Measurements from ENCODE around the gene PTGER2. TPM values are rescaled to one million over a fixed set of nuclear protein-coding genes. Genes with fewer than 3 reads are reported as not detected.

The PTGER2 gene
- total and polyA plus RNA-seq, 9 donors = 0.64 to 3.4 (median 1.3) TPM

- DNase-seq = no peak
- H3K27ac ChIP-seq (ENCODE audit: low read length) = no peak overlapping the region
- no peaks in the 10 kb centered on the region for H3K9me3 ChIP-seq (replicated peaks; ENCODE audit: control insufficient read depth, low read depth, low read length)
- no peaks in the 10 kb centered on the region for H3K27me3 ChIP-seq (ENCODE audit: control insufficient read depth, insufficient read depth, low read length)
- H3K4me3 ChIP-seq (ENCODE audit: low read length) = no peak overlapping the region
- 64% methylated on average over 1 of the region's 4 CpGs for WGBS (ENCODE audit: insufficient coverage)
- no peaks in the 10 kb centered on the region for H3K36me3 ChIP-seq (ENCODE audit: control insufficient read depth, insufficient read depth, low read length)
- no peaks in the 10 kb centered on the region for H3K4me1 ChIP-seq (ENCODE audit: control insufficient read depth, insufficient read depth, low read length)
These were observed 10.9 kb upstream of the PTGER2 start for GRCh38 chr14:52303236-52303635.

GRCh38 chr14:52304248-52304904, 9.7 kb upstream of the PTGER2 start:
- no peaks in the 10 kb centered on the region for H3K9me3 ChIP-seq (replicated peaks; ENCODE audit: control insufficient read depth, low read depth, low read length)
- no peak overlapping the region for H3K4me3 ChIP-seq (ENCODE audit: low read length)
- no peak for DNase-seq
- no peak overlapping the region for H3K27ac ChIP-seq (ENCODE audit: low read length)
- no peaks in the 10 kb centered on the region for H3K4me1 ChIP-seq (ENCODE audit: control insufficient read depth, insufficient read depth, low read length)
- H3K27me3 ChIP-seq (ENCODE audit: control insufficient read depth, insufficient read depth, low read length) = no peaks in the 10 kb centered on the region
- WGBS (ENCODE audit: insufficient coverage) = no CpG with 5 or more reads among the region's 4 CpGs
- no peaks in the 10 kb centered on the region for H3K36me3 ChIP-seq (ENCODE audit: control insufficient read depth, insufficient read depth, low read length)

GRCh38 chr14:52305014-52305413, 9.1 kb upstream of the PTGER2 start:
- no peaks in the 10 kb centered on the region for H3K36me3 ChIP-seq (ENCODE audit: control insufficient read depth, insufficient read depth, low read length)
- H3K27me3 ChIP-seq (ENCODE audit: control insufficient read depth, insufficient read depth, low read length) = no peaks in the 10 kb centered on the region
- no peaks in the 10 kb centered on the region for H3K4me1 ChIP-seq (ENCODE audit: control insufficient read depth, insufficient read depth, low read length)
- DNase-seq = no peak
- WGBS (ENCODE audit: insufficient coverage) = 100% methylated on average over 1 of the region's 6 CpGs
- no peaks in the 10 kb centered on the region for H3K9me3 ChIP-seq (replicated peaks; ENCODE audit: control insufficient read depth, low read depth, low read length)
- H3K4me3 ChIP-seq (ENCODE audit: low read length) = no peak overlapping the region
- H3K27ac ChIP-seq (ENCODE audit: low read length) = no peak overlapping the region

GRCh38 chr14:52307376-52307775, 6.7 kb upstream of the PTGER2 start:
- Histone ChIP-seq H3K36me3 (ENCODE audit: control insufficient read depth, insufficient read depth, low read length) (no peaks in the 10 kb centered on the region), H3K27me3 (ENCODE audit: control insufficient read depth, insufficient read depth, low read length) (no peaks in the 10 kb centered on the region), H3K4me1 (ENCODE audit: control insufficient read depth, insufficient read depth, low read length) (no peaks in the 10 kb centered on the region), H3K27ac (ENCODE audit: low read length) (no peak overlapping the region), H3K9me3 (replicated peaks; ENCODE audit: control insufficient read depth, low read depth, low read length) (no peaks in the 10 kb centered on the region), H3K4me3 (ENCODE audit: low read length) (no peak overlapping the region)
- no peak for DNase-seq
- 76% methylated on average over 4 of the region's 4 CpGs for WGBS (ENCODE audit: insufficient coverage)

GRCh38 chr14:52307905-52308304, 6.2 kb upstream of the PTGER2 start:
- no CpG with 5 or more reads among the region's 2 CpGs for WGBS (ENCODE audit: insufficient coverage)
- peak; percentile 64 for DNase-seq
- H3K27me3 ChIP-seq (ENCODE audit: control insufficient read depth, insufficient read depth, low read length) = no peaks in the 10 kb centered on the region
- no peak overlapping the region for H3K27ac ChIP-seq (ENCODE audit: low read length)
- H3K4me3 ChIP-seq (ENCODE audit: low read length) = no peak overlapping the region
- H3K9me3 ChIP-seq (replicated peaks; ENCODE audit: control insufficient read depth, low read depth, low read length) = no peaks in the 10 kb centered on the region
- H3K4me1 ChIP-seq (ENCODE audit: control insufficient read depth, insufficient read depth, low read length) = peaks cover 2% of the 10 kb centered on the region
- no peaks in the 10 kb centered on the region for H3K36me3 ChIP-seq (ENCODE audit: control insufficient read depth, insufficient read depth, low read length)

- no peak overlapping the region for H3K27ac ChIP-seq (ENCODE audit: low read length)
- H3K4me1 ChIP-seq (ENCODE audit: control insufficient read depth, insufficient read depth, low read length) = peaks cover 14% of the 10 kb centered on the region
- H3K9me3 ChIP-seq (replicated peaks; ENCODE audit: control insufficient read depth, low read depth, low read length) = no peaks in the 10 kb centered on the region
- WGBS (ENCODE audit: insufficient coverage) = no CpG with 5 or more reads among the region's 3 CpGs
- H3K36me3 ChIP-seq (ENCODE audit: control insufficient read depth, insufficient read depth, low read length) = no peaks in the 10 kb centered on the region
- no peak overlapping the region for H3K4me3 ChIP-seq (ENCODE audit: low read length)
- no peak for DNase-seq
- peaks cover 19% of the 10 kb centered on the region for H3K27me3 ChIP-seq (ENCODE audit: control insufficient read depth, insufficient read depth, low read length)
These were observed 3.6 kb upstream of the PTGER2 start for GRCh38 chr14:52310541-52310940.

GRCh38 chr14:52312931-52313355, 1.2 kb upstream of the PTGER2 start:
- Histone ChIP-seq H3K9me3 (replicated peaks; ENCODE audit: control insufficient read depth, low read depth, low read length) (no peaks in the 10 kb centered on the region), H3K4me1 (ENCODE audit: control insufficient read depth, insufficient read depth, low read length) (peaks cover 16% of the 10 kb centered on the region), H3K4me3 (ENCODE audit: low read length) (no peak overlapping the region), H3K27me3 (ENCODE audit: control insufficient read depth, insufficient read depth, low read length) (peaks cover 26% of the 10 kb centered on the region), H3K27ac (ENCODE audit: low read length) (no peak overlapping the region), H3K36me3 (ENCODE audit: control insufficient read depth, insufficient read depth, low read length) (no peaks in the 10 kb centered on the region)
- peak; percentile 66 for DNase-seq
- no CpG with 5 or more reads among the region's 5 CpGs for WGBS (ENCODE audit: insufficient coverage)

- peaks cover 16% of the 10 kb centered on the region for H3K4me1 ChIP-seq (ENCODE audit: control insufficient read depth, insufficient read depth, low read length)
These were observed 650 bp upstream of the PTGER2 start for GRCh38 chr14:52313462-52313861.

GRCh38 chr14:52314595-52315354, 663 bp downstream of the PTGER2 start:
- H3K27ac ChIP-seq (ENCODE audit: low read length) = peak overlapping the region; percentile 62
- peaks cover 16% of the 10 kb centered on the region for H3K4me1 ChIP-seq (ENCODE audit: control insufficient read depth, insufficient read depth, low read length)
- DNase-seq = peak; percentile 28
- no peaks in the 10 kb centered on the region for H3K36me3 ChIP-seq (ENCODE audit: control insufficient read depth, insufficient read depth, low read length)
- no peaks in the 10 kb centered on the region for H3K9me3 ChIP-seq (replicated peaks; ENCODE audit: control insufficient read depth, low read depth, low read length)
- peak overlapping the region; percentile 66 for H3K4me3 ChIP-seq (ENCODE audit: low read length)
- under 1% methylated on average over 61 of the region's 63 CpGs for WGBS (ENCODE audit: insufficient coverage)
- peaks cover 26% of the 10 kb centered on the region for H3K27me3 ChIP-seq (ENCODE audit: control insufficient read depth, insufficient read depth, low read length)

More at GRCh38 chr14:52313462-52313861, 650 bp upstream of the PTGER2 start:
- Histone ChIP-seq H3K27ac (ENCODE audit: low read length) (peak overlapping the region; percentile 62), H3K36me3 (ENCODE audit: control insufficient read depth, insufficient read depth, low read length) (no peaks in the 10 kb centered on the region), H3K4me3 (ENCODE audit: low read length) (peak overlapping the region; percentile 66), H3K9me3 (replicated peaks; ENCODE audit: control insufficient read depth, low read depth, low read length) (no peaks in the 10 kb centered on the region), H3K27me3 (ENCODE audit: control insufficient read depth, insufficient read depth, low read length) (peaks cover 26% of the 10 kb centered on the region)
- 0% methylated on average over 2 of the region's 10 CpGs for WGBS (ENCODE audit: insufficient coverage)
- DNase-seq = peak; percentile 41

- peak overlapping the region; percentile 17 for H3K27ac ChIP-seq (ENCODE audit: low read length)
- DNase-seq = peak; percentile 48
- peak overlapping the region; percentile 66 for H3K4me3 ChIP-seq (ENCODE audit: low read length)
- 20% methylated on average over 1 of the region's 11 CpGs for WGBS (ENCODE audit: insufficient coverage)
- H3K36me3 ChIP-seq (ENCODE audit: control insufficient read depth, insufficient read depth, low read length) = no peaks in the 10 kb centered on the region
- peaks cover 26% of the 10 kb centered on the region for H3K27me3 ChIP-seq (ENCODE audit: control insufficient read depth, insufficient read depth, low read length)
- H3K4me1 ChIP-seq (ENCODE audit: control insufficient read depth, insufficient read depth, low read length) = peaks cover 16% of the 10 kb centered on the region
- no peaks in the 10 kb centered on the region for H3K9me3 ChIP-seq (replicated peaks; ENCODE audit: control insufficient read depth, low read depth, low read length)
These were observed 1.2 kb downstream of the PTGER2 start for GRCh38 chr14:52315355-52315718.

All from muscle of leg (tissue), 11 donors.